CD4-positive, alpha-beta T cell treated with Interleukin-10 for 1 hour (primary cell): Measurements from ENCODE around the gene FTCD.

ENCODE experiments used
- DNase-seq: peaks from one replicate; pipeline ENCODE4 v3.0.0-alpha.2; 2020

The FTCD gene

DNA sequence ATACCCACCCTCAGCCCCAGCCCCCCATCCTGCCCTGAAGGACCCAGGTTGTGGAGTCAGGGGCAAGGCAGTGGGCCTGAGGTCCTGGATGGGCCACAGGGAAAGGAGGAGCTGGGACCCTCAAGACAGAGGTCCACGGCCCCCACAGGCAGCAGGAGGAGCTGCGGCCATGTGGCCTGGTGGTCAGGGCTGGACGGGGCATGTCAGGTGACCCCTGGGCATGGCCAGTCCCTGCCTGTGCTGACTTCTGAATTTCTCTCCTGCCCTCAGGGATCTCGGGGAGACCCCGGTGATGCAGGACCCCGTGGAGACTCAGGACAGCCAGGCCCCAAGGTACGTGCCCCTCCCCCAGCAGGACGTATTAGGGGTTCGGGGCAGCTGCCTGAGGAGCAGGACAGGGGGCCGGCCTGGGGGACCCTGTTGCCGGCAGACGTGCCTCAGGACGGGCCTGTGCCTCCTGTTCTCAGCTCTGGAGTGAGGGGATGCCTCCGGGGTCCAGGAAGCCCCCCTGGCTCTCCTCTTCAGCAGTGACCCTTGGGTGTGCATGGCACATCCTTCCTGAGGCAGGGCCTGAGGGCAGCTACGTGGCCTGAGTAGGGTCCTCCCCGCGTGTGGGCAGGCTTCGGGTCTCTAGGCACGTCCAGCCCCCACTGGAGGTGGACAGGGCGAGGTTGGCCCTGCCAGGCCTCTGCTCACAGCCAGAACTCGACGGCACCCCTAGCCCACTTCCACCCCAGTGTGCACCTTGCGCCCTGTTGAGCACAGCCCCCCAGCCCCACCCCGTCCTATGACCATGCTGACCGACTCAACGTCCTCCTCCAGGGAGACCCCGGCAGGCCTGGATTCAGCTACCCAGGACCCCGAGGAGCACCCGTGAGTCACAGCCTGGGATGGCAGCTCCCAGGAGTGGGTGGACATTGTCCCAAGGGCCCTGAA lies 33.8 kb downstream of the FTCD start:
- no peak for DNase-seq

DNA sequence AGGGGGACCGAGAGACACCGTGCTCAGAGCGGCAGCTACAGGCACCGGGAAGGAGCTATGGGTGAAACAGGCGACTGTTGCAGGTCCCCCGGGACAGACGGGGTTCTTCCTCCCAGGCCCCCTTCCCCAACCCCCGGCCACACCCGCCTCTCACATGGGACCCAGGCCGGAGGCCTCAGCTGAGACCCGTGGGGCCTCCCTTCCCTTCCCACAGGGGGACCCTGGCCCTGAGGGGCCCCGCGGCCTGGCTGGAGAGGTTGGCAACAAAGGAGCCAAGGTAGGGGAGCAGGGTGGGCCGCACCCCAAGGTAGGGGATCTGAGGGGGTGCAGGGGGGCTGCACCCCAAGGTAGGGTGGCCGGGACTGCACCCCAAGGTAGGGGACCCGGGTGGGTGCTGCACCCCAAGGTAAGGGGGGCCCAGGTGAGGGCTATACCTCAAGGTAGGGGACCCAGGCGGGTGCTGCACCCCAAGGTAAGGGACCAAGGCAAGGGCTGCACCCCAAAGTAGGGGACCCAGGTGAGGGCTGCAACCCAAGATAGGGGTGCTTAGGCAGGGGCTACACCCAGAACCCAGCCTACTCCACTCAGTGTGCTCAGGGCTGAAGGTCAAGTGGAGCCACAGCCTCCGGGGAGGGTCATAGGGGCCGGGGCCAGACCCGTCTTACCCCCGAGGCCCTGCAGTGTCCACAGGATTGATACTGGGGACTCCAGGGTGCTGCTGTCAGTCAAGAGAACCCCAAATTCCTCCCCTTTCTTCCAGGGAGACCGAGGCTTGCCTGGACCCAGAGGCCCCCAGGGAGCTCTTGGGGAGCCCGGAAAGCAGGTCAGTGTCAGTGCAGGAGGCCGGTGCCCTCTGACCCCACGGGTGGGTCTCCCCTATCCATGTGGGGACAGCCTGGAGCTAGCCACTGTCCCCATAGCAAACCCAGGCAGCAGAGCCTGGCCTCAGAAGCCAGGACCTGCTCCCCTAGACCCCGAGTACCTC lies 34.8 kb downstream of the FTCD start:
- no peak for DNase-seq

DNA sequence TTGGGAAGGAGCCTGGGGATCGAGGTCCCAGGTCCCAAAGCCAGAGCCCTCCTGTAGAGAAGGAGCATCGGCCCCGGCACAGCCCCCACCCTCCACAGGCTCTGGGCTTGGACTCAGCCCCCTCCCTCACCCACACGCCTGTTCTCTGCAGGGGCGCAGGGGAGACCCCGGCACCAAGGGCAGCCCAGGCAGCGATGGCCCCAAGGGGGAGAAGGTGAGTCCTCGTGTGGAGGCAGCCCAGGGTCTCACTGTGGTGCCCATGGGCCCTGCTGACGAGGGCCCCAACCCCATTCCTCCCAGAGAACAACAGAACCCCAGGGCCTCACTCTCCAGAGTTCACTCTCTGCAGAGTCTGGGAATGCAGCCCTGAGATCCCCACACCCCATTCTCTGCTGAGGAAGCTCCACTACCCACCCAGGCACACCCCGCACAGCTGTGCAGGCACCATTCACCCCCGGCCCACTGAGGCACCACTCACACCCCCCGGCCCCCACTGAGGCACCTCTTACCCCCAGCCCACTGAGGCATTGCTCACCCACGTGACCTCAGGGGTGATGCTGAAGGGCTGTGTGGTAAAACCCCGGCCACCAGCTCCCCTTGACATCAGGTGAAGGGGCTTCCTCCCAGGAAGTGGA lies 35.6 kb downstream of the FTCD start:
- DNase-seq, result no peak

DNA sequence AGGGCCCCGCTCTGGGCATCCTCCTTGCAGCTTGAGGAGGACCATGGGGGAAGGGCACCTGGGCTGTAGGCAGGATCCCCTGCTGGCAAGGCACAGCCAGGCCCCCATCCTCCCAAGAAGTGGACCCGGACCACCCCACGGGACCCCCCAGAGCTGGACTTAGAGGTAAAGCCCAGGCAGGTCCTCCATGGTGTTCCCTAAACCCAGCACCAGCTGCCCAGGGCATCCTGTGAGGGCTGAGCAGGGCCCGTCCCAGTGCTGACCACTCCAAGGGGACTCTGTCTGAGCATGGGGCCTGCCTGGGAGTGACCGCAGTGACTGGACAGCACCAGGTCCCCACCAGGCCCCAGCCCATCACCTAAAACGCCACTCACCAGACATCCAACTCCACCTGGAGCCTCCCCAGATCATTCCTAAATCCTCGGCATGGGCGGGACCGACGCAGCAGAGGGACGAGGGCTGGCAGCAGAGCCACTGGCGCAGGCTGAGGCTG lies 36.2 kb downstream of the FTCD start:
- DNase-seq, result no peak

DNA sequence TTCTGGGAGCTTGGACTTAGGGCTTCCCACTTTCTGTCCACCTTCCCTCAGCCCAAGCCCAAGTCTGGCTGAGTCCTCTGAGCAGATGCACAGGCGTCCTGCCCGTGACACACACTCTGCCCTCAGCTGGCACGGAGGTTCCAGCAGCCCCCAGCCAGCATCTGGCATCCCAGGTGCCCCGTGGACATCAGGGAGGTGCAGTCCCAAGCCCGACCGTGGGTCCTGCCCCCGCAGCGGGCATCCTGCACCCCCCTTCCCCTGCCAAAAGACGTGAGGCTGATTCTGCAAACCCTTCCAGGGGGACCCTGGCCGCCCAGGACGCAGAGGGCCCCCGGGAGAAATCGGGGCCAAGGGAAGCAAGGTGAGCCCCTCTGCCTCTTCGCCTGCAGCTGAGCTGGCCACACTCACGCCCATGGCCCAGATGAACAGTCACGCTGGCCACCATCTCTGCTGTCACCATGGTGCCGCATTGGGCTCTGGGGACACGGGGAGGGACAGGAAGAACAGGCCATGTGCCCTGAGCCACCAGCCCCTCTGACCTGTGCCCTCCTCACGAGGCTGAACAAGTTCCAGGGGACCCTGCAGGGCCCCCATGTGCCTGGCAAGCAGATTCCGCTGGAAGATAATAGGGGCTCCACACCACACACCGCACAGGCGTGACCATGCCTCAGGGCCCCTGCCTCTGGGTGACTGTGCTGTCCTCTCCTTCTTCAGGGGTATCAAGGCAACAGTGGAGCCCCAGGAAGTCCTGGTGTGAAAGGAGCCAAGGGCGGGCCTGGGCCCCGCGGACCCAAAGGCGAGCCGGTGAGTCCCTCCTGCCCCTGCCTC lies 36.8 kb downstream of the FTCD start:
- DNase-seq, result no peak

DNA sequence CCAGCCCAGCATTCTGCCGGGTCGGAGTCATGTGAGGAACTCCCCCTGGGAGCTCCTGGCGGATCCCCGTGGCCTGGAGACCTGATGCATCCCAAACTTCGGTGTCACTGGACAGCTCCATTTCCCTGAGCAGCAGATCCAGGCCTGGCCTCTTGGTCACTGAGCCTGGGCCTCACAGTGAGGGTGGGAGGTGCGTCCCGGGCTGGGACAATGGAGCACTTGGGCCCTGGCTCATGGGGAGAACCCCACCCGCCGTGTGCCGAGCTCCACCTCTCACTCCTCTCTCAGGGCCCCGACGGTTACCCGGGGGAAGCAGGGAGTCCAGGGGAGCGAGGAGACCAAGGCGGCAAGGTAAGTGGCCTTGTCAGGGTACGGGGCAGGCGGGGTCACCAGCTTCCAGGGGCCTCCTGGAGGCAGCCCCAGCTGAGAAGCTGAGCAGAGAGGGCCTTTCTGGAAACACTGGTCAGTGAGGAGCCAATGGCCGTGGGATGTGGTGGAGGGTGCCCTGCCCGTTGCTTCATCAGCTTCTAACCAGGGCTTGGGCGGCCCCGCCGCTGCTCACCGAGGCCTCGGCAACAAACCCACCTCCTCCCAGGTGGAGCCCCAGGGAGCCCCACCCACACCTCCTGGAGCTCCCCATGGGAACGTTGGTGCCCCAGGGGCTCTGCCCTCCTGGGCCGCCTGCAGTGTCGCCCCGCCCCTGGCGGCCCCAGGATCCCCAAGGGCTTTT lies 37.6 kb downstream of the FTCD start:
- DNase-seq, result no peak

DNA sequence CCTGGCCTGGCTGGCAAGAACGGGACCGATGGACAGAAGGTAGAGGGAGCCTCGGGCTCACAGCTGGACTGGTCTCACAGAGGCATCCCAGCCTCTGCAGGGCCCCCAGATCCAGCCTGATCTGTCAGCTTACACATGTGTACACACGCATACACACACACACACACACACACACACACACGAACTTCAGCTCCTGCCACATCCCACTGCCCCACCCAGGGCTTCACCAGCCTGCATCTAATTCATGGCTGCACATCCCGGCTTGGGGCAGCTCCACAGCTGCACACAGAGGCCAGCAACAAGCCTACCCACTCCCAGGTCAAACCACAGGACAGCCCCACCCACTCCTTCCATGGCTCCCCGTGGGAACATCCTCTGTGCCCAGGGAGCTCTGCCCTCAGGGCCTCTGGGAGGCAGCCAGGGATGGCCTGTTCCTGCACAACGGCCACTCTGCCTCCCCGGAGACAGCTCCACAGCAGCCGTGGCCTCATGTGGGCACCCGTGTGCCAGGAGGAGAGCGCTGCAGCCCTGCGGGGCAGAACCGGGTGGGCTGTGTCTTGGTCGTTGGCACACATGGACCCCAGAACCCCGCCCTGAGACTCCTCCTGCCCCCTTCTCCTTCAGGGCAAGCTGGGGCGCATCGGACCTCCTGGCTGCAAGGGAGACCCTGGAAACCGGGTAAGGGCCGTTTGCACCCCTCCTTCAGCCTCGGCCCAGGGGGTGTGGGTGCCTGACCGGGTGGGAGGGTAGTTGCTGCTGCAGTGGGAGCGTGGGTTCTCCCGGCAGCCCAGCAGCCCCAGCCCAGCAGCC lies 38.4 kb downstream of the FTCD start:
- DNase-seq, result no peak

DNA sequence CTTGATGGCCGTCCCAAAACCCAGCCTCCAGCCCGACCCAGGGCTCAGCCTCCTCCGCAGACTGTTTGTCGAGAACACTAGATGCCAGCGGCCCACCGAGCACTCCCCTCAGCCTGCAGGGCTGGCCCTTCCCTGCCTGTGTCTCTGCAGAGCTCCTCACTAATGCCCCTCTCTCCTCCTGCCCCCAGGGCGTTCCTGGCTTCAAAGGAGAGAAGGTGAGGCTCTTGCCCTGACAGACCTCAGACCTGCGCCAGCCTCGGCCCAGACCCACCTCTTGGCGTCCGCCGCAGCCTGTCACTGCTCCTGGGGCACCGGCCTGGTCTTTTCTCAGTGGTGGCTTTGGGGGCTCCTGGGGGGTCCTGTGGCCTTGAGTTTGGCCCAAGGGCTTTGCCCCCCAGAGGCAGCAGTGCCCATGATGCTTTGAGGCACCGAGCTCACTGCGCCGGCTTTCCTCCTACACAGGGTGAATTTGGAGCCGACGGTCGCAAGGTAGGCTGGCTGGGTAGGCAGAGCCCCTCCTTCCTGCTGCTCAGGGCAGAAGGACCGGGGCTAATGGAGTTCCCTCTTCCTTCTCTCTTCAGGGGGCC lies 39.1 kb downstream of the FTCD start:
- no peak for DNase-seq

DNA sequence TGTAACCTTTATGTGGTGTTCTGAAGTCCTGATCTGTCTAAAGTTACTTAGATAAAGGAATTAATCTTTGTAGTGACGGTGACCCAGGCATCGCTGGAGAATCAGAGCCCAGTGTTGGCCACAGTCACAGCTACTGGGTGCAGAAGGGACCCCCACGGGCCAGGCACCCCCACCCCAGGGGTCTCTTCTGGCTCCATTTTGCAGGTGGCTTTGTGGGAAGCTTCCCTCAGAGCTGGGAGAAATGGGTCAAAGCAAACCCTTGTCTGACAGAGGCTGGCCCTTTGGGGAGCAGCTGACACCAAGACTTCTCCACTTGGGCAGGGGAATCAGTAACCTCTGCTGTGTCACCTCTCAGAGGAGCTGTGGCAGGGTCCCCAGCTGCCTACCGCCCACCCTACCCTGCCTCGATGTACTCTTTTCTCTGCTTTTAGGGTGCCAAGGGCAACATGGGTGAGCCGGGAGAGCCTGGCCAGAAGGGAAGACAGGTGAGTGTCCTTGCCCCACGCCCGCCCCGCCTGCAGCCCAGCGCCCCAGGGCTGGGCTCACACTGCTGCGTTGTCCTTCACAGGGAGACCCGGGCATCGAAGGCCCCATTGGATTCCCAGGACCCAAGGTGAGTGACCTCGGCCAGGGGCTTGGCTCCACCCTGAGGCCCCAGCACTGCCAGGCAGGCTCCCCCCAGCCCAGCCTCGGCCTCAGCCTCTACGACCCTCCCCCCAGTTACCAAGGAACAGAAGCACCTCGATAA lies 39.8 kb downstream of the FTCD start:
- DNase-seq, result no peak

DNA sequence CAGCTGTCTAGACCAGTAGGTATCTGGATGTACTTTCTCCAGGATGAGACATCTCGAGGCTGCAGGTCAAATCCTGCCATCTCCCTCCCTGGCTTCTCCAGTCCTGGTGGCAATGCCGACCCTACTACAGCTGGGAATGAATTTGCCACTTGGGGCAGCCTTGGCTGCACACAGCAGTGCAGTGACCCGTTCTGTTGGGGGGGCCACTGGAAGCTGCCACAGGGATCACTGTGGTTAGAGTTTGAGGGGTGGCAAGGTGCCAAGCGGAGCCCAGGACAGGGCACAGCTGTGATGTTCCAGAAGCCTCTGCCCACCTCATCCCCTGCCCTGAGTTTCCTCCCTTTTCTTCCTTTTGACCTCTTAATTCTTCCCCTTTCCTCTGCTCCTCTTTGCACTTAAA lies 40.4 kb downstream of the FTCD start:
- DNase-seq, result no peak

DNA sequence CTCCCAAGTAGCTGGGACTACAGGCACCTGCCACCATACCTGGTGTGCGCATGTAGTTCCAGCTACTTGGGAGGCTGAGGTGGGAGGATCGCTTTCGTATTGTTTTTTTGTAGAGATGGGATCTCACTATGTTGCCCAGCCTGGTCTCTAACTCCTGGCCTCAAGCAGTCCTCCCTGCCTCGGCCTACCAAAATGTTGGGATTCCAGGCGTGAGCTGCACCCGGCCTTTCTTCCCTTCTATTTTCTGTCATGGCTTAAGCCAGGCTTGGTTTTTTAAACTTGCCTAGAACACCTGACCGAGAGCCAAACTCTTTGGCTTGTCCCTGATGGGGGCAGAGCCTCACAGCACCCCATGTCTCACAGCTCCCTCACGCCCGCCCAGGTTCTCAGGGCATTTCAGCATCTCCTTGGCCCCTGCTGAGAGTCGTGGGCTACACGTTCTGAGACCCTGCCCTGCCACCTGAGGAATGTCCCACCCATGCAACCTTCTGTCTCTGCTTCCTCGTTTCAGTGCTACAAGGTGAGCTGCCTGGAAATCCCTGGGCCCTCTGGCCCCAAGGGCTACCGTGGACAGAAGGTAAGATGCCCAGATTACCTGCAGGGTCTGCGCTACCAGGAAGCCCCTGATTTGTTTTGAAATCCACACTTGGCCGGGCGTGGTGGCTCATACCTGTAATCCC lies 41.7 kb downstream of the FTCD start:
- no peak for DNase-seq

DNA sequence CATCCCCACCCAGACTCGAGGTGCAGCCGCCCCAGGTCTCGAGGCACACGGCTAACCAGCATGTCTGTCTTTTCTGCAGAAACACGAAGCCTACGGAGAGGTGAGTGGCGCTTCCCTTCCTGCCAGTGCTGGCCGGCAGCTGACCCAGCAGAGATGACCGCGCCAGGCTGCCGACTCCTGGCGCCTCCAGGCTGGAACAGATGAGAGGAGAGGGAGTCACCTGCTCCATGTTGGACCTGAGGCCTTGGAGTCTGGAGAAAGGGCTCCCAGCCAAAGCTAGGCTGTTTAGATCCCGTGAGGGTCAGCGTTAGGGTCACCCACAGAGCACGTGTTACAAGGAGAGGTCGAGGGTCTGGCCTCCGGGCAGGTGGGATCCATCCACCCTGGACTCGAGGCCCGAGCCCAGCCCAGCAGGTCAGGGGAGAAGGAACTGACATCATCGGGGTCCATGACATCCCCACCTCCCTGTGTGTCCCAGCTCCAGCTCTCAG lies 42.6 kb downstream of the FTCD start:
- DNase-seq, result no peak

DNA sequence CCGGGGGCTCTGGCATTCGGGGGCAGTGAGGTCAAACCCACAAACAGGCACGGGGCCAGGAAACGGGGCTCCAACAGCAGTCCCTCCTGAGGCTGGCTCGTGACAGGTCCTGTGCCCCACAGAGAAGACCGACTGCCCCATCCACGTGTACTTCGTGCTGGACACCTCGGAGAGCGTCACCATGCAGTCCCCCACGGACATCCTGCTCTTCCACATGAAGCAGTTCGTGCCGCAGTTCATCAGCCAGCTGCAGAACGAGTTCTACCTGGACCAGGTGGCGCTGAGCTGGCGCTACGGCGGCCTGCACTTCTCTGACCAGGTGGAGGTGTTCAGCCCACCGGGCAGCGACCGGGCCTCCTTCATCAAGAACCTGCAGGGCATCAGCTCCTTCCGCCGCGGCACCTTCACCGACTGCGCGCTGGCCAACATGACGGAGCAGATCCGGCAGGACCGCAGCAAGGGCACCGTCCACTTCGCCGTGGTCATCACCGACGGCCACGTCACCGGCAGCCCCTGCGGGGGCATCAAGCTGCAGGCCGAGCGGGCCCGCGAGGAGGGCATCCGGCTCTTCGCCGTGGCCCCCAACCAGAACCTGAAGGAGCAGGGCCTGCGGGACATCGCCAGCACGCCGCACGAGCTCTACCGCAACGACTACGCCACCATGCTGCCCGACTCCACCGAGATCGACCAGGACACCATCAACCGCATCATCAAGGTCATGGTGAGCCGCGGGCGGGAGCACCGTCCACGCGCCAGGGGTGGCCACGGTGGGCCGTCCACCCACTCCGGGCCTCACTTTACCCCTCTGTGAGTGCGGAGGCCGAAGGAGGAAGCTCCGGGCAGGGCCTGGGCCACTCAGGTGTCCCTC lies 43.3 kb downstream of the FTCD start:
- no peak for DNase-seq

DNA sequence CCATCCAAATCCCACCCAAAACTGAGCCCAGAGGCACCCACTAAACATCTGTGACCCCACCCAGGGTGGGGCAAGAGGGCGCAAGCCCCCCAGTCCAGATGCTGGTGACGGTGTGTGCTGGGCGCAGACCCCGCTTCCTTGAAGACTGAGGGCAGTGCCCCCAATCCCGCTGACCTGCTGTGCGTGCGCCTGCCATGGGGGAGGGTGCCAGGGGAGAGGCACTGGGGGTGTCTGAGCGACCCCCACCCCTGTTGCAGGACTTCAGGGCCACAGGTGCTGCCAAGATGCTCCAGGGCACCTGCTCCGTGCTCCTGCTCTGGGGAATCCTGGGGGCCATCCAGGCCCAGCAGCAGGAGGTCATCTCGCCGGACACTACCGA lies 44.2 kb downstream of the FTCD start:
- no peak for DNase-seq

DNA sequence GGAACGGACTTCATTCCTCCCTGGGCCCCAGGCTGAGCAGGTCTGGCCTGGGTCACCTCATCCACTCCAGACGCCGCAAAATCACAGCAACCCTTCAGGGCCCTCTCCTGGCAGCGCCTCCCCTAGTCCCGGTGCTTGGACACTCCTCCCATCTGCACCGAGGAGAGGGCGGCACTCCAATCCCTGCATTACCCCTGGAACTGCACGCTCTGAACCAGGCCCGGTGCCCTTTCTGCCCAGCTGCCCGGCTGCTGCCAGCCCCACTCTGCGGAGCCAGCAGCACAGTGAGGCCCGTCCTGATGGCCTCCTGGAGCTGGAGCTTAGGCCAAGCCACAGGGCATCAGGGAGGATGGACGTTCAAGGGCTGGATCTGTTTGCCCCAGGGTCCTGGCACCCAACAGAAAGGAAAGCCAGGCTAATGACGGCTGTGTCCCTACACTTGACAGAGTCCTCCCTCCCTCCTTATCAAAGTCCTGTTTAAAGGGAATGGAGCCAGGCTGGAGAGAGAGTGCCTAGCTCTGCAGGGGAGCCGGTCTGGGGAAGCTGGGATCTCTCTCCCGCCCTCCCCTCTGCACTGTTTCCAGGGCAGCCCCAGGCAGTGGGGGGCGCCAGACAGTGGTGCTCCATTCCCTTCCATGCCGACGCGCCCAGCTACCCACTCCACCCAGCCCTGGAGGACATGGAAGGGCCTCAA lies 44.7 kb downstream of the FTCD start:
- no peak for DNase-seq

DNA sequence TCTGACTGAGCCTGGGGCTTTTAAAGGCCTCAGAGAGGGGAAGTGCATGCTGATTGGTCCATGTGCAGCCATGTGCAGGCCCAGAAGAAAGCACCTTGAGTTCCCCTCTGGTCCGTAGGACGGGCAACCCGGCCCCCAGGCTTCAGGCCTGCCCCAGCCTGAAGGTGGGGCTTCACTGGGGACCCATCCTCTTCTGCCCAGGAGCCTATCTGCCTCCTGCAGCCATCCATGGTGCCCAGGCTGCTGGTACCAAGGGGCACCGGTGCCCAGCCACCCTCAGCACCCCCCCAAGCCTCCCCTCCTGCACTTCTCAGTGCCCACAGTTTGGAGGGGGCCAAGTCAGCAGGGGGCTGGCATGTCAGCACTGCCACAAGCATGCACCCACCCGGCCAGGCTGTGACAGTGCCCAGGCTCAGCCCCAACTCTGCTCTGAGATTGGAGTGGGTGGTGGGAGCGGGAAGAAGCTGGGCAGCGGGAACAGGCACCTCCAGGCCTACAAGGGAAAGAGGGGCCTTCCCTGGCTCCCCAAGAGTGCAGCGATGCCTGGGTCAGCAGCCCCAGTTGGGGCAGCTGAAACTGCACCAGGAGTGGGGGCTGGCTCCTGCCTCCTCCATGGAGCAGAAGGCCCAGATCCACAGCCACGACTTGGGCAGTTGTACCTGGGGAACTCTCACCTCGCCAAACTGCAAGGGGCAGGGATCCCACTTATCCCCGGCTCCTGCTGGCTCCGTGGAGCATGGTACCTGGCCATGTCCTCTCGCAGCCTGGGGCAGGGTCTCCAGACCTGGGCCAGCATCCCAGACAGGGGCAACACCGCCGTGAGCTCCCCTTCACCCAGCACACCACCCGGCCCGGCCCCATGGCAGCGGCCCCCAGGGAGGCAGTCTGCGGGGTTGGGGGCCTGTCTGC lies 45.8 kb downstream of the FTCD start:
- DNase-seq, result no peak
